T follicular helper cell (primary cell): ENCODE measurements around the gene ZSWIM1.
"Not testable (repeated sequence)": the region's sequence is repeated elsewhere in the genome, so short reads cannot be mapped to it uniquely, and the experiment has no call there.

ENCODE experiments used
- DNase-seq: peaks from one replicate; pipeline ENCODE4 v3.0.0-alpha.2; 2020; ENCODE audit warnings: low read depth

ZSWIM1 gene

GRCh38 chr20:45890077-45890984 lies 9.3 kb downstream of the ZSWIM1 start:
- peak; percentile 22 for DNase-seq

GRCh38 chr20:45890985-45891983 lies 10.3 kb downstream of the ZSWIM1 start, which contains the start of the genes CTSA and NEURL2:
Gene CTSA, plus strand, starts transcription at chr20:45891335. Its CDS starts 234 bp downstream, at chr20:45891569.
Gene NEURL2, minus strand, starts transcription at chr20:45891208. Its CDS starts 217 bp downstream, at chr20:45890991.
- peak; percentile 79 for DNase-seq

GRCh38 chr20:45892049-45892825 lies 11.2 kb downstream of the ZSWIM1 start:
- DNase-seq = no peak

GRCh38 chr20:45892828-45893500 lies 11.9 kb downstream of the ZSWIM1 start:
- no peak for DNase-seq

GRCh38 chr20:45893831-45894230 lies 12.8 kb downstream of the ZSWIM1 start:
- no peak for DNase-seq

- no peak for DNase-seq
Observed at GRCh38 chr20:45894797-45895196, 13.8 kb downstream of the ZSWIM1 start.

- DNase-seq = no peak
Observed at GRCh38 chr20:45896641-45897161, 15.7 kb downstream of the ZSWIM1 start.

GRCh38 chr20:45897289-45897688 lies 16.3 kb downstream of the ZSWIM1 start:
- DNase-seq = no peak

- no peak for DNase-seq
Observed at GRCh38 chr20:45897692-45898091, 16.7 kb downstream of the ZSWIM1 start.

- no peak for DNase-seq
Observed at GRCh38 chr20:45898285-45898684, 17.3 kb downstream of the ZSWIM1 start.

- DNase-seq = no peak
Observed at GRCh38 chr20:45899046-45899835, 18.2 kb downstream of the ZSWIM1 start.

GRCh38 chr20:45901332-45901731 lies 20.3 kb downstream of the ZSWIM1 start:
- not testable (repeated sequence) for DNase-seq

GRCh38 chr20:45902199-45902701 lies 21.2 kb downstream of the ZSWIM1 start:
- no peak for DNase-seq

- no peak for DNase-seq
Observed at GRCh38 chr20:45904583-45905504, 23.8 kb downstream of the ZSWIM1 start.

GRCh38 chr20:45905505-45906079 lies 24.6 kb downstream of the ZSWIM1 start:
- DNase-seq = no peak

GRCh38 chr20:45907219-45907948 lies 26.4 kb downstream of the ZSWIM1 start:
- DNase-seq = no peak

- no peak for DNase-seq
Observed at GRCh38 chr20:45908084-45908483, 27.1 kb downstream of the ZSWIM1 start.
